EH (cell line): Measurements from ENCODE around the gene RHOG.

ENCODE experiments used
- DNase-seq: peaks from one replicate; pipeline ENCODE4 v3.0.0-alpha.2; 2015; ENCODE audit warnings: low read depth

The RHOG gene

GRCh38 chr11:3859373-3859881, 18.7 kb upstream of the RHOG start:
- peak; percentile 28 for DNase-seq

DNA sequence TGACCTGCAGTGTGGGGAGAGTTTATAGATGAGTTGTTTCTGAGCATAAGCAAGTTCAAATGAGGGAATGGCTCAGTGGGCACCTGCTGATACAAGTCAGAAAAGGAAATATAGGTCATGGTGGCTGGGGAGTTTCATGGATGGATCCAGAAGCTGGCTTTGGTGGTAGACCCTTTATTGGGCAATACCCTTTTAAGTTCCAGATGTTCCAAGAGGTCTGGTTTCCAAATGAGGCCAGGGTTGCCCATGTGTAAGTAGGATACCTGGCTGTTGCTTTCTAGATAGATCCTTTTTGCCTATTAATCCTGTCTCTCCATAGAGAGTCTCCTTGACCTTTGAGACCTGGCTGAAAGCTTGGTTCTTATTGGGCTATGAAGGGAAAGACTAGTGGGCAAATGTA, 16.9 kb upstream of the RHOG start:
- DNase-seq = no peak

- DNase-seq = no peak
Observed at GRCh38 chr11:3856856-3857553, 16.2 kb upstream of the RHOG start.

- peak; percentile 57 for DNase-seq
Observed at GRCh38 chr11:3855808-3856491, 15.2 kb upstream of the RHOG start.

- DNase-seq = peak; percentile 91
Observed at GRCh38 chr11:3854977-3855807, 14.4 kb upstream of the RHOG start, which contains the start of gene STIM1. Gene STIM1, plus strand, starts transcription at chr11:3855664. Its CDS starts 607 bp downstream, at chr11:3856271.

DNA sequence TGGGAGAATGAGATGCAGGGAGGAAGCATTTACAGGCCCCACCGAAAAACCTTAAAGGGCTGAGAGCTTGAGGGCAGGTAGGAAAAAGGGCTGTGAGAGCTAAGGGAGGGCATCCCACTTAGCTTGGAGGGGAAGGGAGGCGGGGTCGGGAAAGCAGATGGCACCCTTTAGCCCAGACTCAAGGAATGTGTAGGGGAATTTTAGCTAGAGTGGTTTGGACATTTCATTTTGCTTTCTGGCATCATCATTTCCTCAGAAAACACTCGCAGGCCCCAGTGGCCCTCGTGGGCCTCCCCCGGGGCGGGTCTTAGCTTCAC, 13.9 kb upstream of the RHOG start:
- DNase-seq = no peak

DNA sequence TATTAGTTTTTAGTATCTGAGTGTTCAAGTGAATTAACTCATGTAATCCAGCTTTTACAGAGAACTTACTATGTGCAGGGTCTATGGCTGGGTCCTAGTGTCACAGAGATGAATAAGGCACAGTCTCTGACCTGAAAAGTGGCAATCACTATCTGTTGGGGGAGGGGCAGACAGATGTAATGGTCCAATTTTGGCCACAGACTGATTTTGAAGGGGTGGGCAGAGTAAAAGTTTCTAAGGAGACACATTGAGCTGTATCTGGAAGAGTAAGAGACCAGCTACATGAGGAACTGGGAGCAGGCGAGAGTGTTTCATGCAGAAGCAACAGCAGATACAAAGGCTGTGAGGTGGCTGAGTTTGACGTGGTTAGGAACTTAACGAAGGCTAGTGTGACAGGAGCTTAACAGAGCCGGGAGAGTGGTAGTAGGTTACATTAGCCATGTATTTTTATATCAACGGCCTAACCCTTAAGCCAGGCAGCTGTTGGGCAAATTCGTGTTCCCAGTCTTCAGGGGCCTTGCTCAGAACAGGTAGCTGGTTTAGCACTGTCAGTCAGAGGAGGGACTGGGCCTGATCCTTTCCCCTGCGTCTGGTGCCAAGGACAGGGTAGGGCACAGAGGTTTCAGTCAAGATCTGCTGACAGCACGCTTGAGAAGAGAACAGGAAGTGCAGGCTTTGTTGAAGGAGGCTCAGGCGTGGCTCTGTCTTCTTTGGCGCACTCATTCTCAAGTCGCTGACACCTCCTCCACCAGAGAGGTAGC, 13.3 kb upstream of the RHOG start:
- no peak for DNase-seq

DNA sequence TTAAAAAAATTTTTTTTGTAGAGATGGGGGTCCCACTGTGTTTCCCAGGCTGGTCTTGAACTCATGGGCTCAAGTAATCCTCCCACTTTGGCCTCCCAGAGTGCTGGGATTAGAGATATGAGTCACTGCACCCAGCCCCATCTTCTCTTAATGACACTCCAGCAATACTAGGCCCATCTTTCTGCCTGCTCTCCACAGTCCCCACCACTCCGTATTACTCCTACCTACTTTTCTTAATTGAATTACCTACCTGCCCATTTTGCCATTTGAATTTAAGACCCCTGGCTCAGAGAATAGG, 12.7 kb upstream of the RHOG start:
- no peak for DNase-seq

DNA sequence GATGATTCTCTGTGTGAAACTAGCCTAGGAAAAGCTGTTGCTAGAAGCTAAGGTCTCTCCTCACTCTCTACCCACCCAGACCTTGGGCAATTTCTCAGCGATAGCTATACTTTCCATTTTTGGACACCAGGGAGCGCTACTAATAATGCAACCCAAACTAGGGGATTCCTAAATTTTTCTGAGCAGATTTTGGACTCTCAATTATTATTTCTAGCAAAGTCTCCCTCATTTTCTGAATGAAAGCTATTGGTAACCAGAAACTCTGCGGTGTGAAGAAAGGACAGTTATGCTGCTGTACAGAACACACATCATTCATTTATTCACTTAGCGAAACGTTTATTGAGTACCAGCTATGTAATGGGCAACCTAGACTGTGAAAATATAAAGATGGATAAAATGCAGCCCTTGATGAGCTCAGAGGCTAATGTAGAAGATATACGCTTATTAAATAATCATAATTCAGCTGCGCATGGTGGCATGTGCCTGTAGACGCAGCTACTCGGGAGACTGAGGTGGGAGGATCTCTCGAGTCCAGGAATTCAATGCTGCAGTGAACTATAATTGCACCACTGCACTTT, 8.6 kb upstream of the RHOG start:
- peak; percentile 53 for DNase-seq

DNA sequence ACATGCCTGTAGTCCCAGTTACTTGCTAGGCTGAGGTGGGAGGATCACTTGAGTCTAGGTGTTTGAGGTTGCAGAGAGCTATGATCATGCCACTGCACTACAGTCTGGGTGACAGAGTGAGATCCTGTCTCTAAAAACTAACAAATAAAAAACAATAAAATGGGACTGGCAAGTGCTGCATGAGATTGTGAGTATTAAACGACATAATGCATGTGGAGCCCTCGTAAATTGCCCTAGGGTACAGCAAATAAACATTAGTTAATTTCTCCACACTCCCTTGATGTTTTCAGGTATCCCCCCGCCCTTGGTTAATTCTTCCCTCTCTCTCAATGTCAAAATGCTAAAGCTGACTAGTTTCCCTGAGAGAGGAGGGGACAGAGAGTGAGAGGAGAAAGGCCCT, 4.9 kb upstream of the RHOG start:
- no peak for DNase-seq

DNA sequence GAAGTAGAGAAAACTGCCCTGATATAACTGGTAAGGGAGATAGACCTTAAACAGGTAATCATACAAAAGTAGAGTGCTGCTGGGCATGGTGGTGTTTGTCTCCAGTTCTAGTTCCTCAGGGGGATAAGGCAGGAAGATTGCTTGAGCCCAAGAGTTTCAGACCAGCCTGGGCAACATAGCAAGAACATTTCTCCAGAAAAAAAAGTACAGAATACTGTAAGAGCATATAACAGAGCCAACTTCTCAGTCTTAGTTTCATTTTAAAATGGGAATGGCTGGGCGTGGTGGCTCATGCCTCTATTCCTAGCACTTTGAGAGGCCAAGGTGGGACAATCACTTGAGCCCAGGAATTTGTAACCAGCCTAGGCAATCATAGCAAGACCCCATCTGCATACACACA, 4.5 kb upstream of the RHOG start:
- DNase-seq = no peak

GRCh38 chr11:3843326-3843725, 2.6 kb upstream of the RHOG start:
- DNase-seq = no peak

DNA sequence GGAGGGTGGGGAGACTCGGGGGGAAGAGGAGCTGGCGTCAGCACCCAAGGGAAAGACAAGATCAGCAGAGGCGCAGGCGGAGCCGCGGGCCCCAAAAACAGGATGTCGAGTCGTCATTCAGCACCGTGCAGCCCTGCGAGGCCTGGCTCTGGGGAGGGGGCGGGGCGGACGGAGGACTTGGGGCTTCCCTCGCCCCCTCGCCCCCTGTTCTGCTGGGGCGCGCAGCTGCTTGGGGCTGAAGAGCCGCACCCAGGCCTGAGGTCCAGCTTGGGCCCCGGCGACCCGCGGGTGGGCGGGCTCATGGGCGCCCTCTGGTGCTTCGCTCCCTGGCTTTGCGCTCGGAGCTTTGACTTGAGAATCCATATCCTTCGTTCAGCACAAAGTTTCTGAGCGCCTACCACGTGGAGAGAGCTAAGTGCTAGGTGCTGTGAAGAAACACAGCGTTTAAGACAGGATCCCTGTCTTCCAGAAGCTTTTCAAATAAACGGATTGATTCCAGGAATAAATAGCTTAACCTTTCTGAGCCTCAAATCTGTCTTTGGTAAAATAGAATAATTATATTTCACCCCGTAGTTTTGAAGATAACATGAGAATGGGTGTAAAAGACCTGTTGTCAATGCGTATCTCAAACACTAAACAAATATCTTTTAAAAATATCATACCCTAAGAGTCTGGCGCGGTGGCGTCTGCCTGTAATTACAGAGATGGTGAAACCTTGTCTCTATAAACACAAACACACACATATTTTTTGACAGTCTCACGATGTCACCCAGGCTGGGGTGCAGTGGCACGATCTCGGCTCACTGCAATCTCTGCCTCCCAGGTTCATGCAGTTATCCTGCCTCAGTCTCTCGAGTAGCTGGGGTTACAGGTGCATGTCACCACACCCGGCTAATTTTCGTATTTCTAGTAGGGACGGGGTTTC, 929 bp upstream of the RHOG start:
- DNase-seq = peak; percentile 85

DNA sequence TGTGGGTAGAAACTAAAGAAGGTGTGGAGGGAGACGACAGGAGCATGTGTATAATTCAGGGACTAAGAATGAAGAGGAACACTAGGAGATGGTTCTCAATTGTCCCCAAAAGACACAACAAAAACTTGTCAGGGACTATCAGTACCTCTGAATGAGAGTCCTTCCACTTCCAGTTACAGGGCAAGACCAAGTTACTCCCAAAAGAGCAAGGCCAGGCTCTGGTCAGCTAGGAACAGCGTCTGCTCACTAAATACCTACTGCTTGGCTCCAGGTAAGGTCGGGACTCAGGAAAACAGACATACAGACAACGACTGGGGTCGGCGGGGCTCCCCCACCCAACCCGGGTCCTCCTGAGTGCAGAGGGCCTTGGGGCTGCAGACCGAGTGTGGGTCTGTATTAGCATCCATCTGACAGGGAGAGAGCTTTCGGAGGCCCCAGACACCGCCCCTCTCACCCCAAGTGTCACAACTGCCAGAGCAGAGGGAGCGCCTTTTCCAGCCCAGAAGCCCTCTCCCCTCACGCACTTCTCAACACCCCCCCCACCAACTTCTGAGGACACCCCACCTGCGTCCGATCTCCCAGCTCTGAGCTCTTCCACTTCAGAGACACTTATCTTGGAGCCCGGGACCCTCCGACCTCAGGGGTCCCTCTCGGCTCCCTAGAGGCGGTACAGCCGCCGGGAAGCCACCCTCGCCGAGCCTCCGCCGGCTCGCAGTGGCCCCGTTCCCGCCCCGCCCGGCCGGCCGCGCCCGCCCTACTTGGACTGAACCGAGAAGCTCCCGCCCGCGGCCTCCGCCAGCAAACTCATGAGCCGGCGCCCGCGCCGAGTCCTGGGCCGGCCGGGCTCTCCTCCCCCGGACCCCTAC, 522 bp downstream of the RHOG start:
- no peak for DNase-seq

DNA sequence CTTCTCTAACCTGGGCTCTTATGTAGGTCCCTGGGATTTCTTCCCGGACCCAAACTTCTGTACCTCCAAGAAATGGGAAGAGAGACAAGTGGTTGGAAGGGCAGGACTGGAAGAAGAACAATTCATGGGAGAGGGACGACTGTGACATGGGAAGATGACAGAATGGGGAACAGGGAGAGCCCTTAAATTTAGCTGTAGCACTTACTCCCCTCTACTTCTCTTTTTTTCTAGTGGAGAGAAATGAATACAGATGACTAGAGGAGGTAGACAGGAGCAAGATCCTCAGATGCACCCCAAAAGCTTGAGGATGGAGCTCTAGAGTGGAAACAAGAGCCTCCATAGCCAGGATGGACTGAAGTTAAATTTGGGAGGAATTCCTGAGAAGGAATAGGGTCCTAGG, 2.3 kb downstream of the RHOG start:
- DNase-seq = no peak

DNA sequence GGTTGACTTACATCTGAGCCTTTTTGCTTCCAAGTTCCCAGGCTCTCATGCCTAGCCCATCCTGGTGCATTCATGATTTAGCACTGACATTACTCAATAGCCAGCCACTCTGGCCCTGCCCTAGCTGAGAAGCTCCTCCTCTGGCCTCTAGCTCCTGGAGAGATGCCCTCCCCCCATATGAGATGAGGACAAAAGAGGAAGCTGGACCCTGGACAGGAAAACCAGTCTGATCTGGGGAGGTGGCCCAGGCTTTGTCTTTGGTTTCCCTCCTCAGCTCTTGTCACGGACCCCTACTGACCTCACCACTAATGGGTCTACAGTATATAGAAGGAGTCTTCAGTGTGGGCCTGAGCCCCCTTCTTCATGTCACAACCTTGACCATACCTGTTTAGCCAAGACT, 3.0 kb downstream of the RHOG start:
- DNase-seq = peak; percentile 53

DNA sequence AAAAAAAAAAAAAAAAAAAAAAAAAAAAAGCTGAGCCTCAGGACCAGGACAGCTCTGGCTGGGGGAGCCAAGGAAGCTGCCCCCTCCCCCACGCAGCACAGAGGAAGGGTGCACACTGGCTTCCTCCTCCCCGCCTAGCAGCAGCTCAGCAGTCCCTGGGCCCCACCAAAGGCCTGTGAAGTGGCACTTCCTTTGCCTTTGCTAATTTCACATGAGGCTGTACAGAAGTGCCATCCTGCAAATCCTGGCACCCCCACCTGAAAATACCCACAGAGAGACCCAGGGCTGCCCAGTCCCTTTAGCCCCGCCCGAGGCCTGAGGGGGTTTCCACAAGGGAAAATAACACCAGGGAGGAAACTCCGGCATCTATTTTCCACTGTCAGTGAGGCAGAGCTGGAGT, 3.9 kb downstream of the RHOG start:
- no peak for DNase-seq

- no peak for DNase-seq
Observed at GRCh38 chr11:3835751-3836150, 5.0 kb downstream of the RHOG start.

DNA sequence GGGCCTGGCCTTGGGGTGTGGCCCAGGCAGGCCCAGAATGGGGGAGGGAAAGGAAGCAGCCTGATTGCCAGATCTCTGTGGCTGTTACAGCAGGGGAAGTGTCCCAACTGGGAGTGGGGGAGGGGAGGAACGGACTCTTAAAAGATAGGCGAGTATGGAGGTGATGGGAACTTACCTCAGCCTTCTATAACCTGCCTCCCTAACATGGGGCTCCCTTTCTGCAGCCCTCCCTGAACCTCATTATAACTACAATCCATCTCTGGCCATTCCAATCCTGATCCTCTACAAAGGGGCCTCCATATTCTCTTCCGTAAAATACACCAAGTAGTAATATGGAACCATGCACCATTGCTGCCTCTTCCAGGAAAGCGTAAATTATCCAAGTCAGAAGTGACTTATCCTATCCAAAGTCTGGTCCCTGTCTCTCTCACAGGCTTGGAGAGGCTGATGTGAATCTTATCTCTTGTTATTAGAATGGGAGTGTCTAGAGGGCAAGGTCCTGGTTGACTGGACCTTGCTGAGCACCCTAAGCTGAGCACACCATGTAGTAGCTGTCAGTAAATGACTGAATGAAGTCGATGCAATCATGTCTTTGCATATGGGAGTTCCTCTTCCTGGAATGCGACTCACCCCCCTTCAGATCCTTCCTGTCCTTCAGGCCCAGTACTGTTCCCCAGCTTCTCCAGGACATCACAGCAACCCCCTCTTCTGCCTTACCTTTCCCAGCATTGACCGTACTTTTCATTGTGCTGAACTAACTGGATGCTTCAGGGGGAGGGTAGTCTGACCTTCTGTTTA, 5.9 kb downstream of the RHOG start:
- peak; percentile 43 for DNase-seq
